GM19328 (cell line): ENCODE data around the gene TPST1.
A peak's percentile ranks its signal among the peaks of the same experiment; 100 is the strongest.
"Not testable (repeated sequence)": the region's sequence is repeated elsewhere in the genome, so short reads cannot be mapped to it uniquely, and the experiment has no call there.

Source experiments
- ATAC-seq: cut with Tn5 transposase; IDR thresholded peaks from one replicate; pipeline ENCODE4 v1.9.1; 2021; ENCODE audit warnings: mild to moderate bottlenecking, moderate library complexity; ENCODE audit not compliant: unreplicated experiment

Gene TPST1

GRCh38 chr7:66204822-66205740 lies at the start of gene TPST1:
Gene TPST1 (plus strand): TSS chr7:66205334. CDS start chr7:66240426, 35,092 bp downstream.
- ATAC-seq: peak; percentile 94

- not testable (repeated sequence) for ATAC-seq
Measured at GRCh38 chr7:66156035-66156434, 49.1 kb upstream of the TPST1 start.

DNA sequence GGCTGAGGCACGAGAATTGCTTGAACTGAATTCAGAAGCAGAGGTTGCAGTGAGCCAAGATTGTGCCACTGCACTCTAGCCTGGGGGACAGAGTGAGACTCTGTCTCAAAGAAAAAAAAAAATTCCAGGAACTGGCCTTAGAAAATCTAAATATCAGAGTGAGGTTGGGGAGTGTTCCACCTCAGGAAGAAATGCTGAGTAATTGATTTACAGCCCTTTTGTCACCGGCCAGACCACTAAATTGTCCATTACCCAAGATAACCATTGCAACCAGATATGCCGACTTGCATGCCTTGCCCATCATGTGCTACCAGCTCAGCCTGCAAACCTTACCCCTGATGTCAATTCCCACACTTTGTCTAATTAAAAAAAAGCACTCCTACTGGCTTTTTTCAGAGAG lies 48.1 kb upstream of the TPST1 start:
- ATAC-seq: no peak

DNA sequence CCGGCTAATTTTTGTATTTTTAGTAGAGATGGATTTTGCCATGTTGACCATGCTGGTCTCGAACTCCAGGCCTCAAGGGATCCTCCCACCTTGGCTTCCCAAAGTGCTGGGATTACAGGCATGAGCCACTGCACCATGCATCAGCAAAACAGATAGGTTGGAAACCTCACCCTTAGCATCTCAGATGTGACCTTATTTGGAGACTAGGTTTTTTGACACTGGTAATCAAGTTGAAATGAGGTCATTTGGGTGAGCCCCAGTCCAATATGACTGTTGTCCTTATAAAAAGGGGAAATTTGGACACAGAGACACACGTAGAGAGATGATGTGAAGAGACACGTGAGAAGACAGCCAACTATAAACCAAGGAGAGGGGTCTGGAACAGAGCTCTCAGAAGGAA lies 42.5 kb upstream of the TPST1 start:
- no peak for ATAC-seq

DNA sequence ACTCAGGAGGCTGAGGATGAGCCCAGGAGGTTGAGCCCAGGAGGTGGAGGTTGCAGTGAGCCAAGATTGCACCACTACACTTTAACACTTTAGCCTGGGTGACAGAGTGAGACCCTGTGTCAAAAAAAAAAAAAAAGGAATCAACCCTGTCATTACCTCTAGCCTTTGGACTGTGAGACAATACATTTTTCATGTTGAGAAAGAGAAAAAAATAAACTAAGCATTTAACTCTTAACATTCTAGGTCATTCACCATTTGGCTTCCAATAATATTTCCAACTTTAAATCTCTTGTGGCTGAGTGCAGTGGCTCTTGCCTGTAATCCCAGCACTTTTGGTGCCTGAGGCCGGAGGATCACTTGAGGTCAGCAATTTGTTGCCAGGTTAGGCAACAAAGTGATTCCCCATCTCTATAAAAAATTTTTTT lies 41.9 kb upstream of the TPST1 start:
- ATAC-seq: no peak

- ATAC-seq: no peak
Measured at GRCh38 chr7:66164356-66164755, 40.8 kb upstream of the TPST1 start.

- no peak for ATAC-seq
Measured at GRCh38 chr7:66167773-66168387, 37.3 kb upstream of the TPST1 start.

GRCh38 chr7:66169616-66170015 lies 35.5 kb upstream of the TPST1 start:
- no peak for ATAC-seq

GRCh38 chr7:66170309-66171231 lies 34.6 kb upstream of the TPST1 start:
- ATAC-seq: no peak

DNA sequence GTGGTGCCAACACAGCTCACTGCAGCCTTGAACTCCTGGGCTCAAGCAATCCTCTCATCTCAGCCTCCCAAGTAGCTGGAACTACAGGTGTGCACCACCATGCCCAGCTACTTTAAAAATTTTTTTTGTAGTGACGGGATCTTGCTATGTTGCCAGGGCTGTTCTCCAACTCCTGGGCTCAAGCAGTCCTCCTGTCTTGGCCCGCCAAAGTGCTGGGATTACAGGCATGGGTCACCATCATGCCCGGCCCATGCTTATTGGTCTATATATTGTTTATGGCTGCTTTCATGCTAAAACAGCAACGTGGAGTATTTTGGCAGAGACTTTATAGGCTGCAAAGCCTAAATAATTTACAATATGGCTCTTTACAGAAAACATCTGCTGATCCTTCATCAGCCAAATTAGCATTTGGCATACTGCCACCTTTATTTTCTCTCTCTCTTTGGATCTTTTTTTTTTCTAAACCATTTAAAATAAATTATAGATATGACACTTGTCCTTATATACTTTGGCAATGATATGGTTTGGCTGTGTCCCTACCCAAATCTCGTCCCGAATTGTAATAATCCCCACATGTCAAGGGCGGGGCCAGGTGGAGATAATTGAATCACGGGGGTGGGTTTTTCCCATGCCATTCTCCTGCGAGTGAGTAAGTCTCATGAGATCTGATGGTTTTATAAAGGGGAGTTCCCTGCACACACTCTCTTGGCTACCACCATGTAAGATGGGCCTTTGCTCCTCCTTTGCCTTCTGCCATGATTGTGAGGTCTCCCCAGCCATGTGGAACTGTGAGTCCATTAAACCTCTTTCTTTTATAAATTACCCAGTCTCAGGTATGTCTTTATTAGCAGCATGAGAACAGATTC lies 32.4 kb upstream of the TPST1 start:
- not testable (repeated sequence) for ATAC-seq

DNA sequence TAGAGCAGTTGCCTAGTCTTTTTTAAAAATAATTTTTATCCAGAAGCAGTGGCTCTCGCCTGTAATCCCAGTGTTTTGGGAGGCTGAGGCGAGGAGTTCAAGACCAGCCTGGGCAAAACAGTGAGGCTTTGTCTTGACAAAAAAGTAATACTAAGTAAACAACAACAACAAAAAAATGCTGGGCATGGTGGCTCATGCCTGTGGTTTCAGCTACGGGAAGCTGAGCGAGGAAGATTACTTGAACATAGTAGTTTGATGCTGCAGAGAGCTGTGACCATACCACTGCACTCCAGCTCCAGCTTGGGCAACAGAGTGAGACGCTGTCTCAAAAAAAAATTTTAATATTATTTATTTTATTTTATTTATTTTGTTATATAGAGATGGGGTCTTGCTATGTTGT lies 31.3 kb upstream of the TPST1 start:
- no peak for ATAC-seq

GRCh38 chr7:66175006-66175405 lies 30.1 kb upstream of the TPST1 start:
- ATAC-seq: not testable (repeated sequence)

- ATAC-seq: no peak
Measured at GRCh38 chr7:66176914-66177313, 28.2 kb upstream of the TPST1 start.

- no peak for ATAC-seq
Measured at GRCh38 chr7:66178258-66178657, 26.9 kb upstream of the TPST1 start.

DNA sequence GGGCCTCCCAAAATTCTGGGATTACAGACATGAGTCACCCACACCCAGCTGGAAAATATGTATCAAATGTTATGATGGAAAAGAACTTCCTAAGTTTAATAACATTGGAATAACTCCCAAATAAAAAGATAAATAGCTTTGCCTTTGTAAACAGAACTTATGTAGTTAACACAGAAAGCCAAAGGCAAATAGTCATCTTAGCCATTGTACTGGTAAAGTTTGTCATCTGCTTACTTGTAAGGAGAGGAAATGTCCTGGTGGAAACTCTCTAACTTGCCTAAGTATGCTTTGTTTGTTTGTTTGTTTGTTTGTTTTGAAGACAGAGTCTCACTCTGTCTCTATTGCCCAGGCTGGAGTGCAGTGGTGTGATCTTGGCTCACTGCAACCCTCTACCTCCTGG lies 23.8 kb upstream of the TPST1 start:
- ATAC-seq: no peak

- ATAC-seq: no peak
Measured at GRCh38 chr7:66181845-66182244, 23.3 kb upstream of the TPST1 start.

GRCh38 chr7:66182920-66183319 lies 22.2 kb upstream of the TPST1 start:
- no peak for ATAC-seq

- ATAC-seq: no peak
Measured at GRCh38 chr7:66183700-66184099, 21.4 kb upstream of the TPST1 start.

- no peak for ATAC-seq
Measured at GRCh38 chr7:66185680-66186187, 19.4 kb upstream of the TPST1 start.

GRCh38 chr7:66186991-66187390 lies 18.1 kb upstream of the TPST1 start:
- ATAC-seq: no peak
